Measurements from ENCODE around the gene TPI1.

GRCh38 chr12:6853626-6854025 is 13.7 kb upstream of the TPI1 start:
- TF ChIP-seq CTCF (IDR thresholded peaks at IDR 0.05) (no peak), POLR2A (IDR thresholded peaks at IDR 0.05) (no peak)

Measured in right lobe of liver (tissue), 4 donors.